Adrenal gland (tissue), 5 donors: ENCODE results near the gene RGL4.

Experiments
- POLR2A ChIP-seq, 2 donors: fragments of 450-650 bp; IDR thresholded peaks; one replicate each; pipeline ENCODE4 v1.6.1; 2017; ENCODE audit warnings: antibody characterized with exemption in 2 of 2, mild to moderate bottlenecking in 2 of 2, moderate library complexity in 1 of 2
- TF ChIP-seq, protein P1 (sequence below), 6 experiments: fragments of 450-650 bp in 4 of 6; fragments of 200-600 bp in 2 of 6; sonication (generic) in 1 of 6; IDR thresholded peaks; 1 replicate in 5 of 6; 2 replicates in 1 of 6; pipeline versions ENCODE4 v1.5.1 to v1.8.0; 2016 to 2021; ENCODE audit warnings: antibody characterized with exemption in 6 of 6, mild to moderate bottlenecking in 2 of 6, moderate library complexity in 1 of 6
- donor health status: DM: no; HTN: no; CAD: no.

DNA sequence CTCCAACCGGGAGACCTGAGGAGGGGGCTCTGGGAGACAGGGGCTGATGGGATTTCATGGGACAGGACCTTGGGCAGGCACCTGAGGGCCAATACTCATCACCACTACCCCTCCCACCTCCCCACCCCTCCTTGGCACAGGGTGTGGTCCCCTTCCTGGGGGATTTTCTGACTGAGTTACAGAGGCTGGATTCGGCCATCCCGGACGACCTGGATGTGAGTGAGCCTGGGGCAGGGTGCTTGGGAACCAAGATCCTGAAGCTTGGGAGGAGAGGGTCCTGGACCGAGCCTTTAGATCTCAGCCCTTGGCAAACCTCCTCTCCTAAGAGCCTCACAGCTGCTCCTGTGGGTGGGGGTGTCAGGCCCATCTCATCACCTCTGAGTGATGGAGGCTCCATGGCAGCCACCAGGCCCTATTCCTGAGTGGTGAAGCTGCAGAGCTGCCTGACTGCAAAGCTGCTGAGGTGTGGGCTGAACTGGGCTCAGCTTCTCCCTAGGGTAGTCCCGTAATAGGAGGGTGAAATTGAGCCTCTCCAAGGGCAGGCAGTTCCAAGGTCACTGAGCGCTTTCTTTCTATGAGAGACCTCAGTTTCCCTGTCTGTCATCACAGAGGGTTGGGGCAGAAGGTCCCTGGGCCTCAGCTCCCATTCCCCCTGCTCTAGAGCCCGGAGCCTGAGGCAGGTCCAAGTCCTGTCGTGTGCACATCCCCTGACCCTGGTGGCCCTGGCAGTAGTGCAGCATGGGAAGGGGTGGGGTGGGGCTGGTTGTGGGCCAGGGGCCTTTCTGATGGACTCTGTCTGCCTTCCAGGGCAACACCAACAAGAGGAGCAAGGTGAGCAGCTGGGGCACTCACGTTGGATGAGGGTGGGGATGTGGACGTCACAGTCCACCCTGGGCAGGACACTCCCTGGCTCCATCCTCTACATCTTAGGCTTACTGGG lies 6.5 kb downstream of the RGL4 start:
- TF ChIP-seq, protein P1, sequence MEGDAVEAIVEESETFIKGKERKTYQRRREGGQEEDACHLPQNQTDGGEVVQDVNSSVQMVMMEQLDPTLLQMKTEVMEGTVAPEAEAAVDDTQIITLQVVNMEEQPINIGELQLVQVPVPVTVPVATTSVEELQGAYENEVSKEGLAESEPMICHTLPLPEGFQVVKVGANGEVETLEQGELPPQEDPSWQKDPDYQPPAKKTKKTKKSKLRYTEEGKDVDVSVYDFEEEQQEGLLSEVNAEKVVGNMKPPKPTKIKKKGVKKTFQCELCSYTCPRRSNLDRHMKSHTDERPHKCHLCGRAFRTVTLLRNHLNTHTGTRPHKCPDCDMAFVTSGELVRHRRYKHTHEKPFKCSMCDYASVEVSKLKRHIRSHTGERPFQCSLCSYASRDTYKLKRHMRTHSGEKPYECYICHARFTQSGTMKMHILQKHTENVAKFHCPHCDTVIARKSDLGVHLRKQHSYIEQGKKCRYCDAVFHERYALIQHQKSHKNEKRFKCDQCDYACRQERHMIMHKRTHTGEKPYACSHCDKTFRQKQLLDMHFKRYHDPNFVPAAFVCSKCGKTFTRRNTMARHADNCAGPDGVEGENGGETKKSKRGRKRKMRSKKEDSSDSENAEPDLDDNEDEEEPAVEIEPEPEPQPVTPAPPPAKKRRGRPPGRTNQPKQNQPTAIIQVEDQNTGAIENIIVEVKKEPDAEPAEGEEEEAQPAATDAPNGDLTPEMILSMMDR (IDR thresholded peaks at IDR 0.05): no peak
- no peak for TF ChIP-seq POLR2A (IDR thresholded peaks at IDR 0.05)
